Lower leg skin (tissue), 4 donors: ENCODE results near the gene CD9. TPM values are rescaled to one million over a fixed set of nuclear protein-coding genes. Genes with fewer than 3 reads are reported as not detected.
A peak's percentile ranks its signal among the peaks of the same experiment; 100 is the strongest.
"Not testable (repeated sequence)": the region's sequence is repeated elsewhere in the genome, so short reads cannot be mapped to it uniquely, and the experiment has no call there.

Experiments used
- DNase-seq, 2 donors: peaks; one replicate each; pipeline ENCODE4 v3.0.0-alpha.2; 2019; ENCODE audit warnings: low spot score in 2 of 2
- H3K4me3 ChIP-seq: fragments of 200-600 bp; sonication (generic); 2 replicates; pipeline ENCODE4 v1.5.1; 2017; ENCODE audit warnings: mild to moderate bottlenecking, low read depth; ENCODE audit not compliant: poor library complexity, severe bottlenecking
- CTCF ChIP-seq, 3 donors: fragments of 450-650 bp; IDR thresholded peaks; one replicate each; pipeline ENCODE4 v1.5.1; 2016; ENCODE audit warnings: antibody characterized with exemption in 3 of 3, mild to moderate bottlenecking in 3 of 3, moderate library complexity in 2 of 3
- POLR2A ChIP-seq, 2 donors: fragments of 450-650 bp; IDR thresholded peaks; one replicate each; pipeline ENCODE4 v1.6.1; 2016 to 2017; ENCODE audit warnings: antibody characterized with exemption in 2 of 2, mild to moderate bottlenecking in 1 of 2, moderate library complexity in 1 of 2
- WGBS, 2 donors: methylation state at CpG; one replicate each; pipeline ENCODE4 v1.1.5; 2018; 5-methylcytosine and 5-hydroxymethylcytosine counted together
- intact Hi-C: fragments of 100-400 bp; cut with DNase I; formaldehyde crosslinking; loops from one replicate; pipeline ENCODE4 v1.15.0; 2023; ENCODE audit warnings: low total_unique reads
- total RNA-seq, 4 donors: library from RNA; depleted of rRNA; stranded (reverse); fragments of >200 nt; gene quantifications; one replicate each; pipeline ENCODE4 v1.1.0, GENCODE V29; 2016

The CD9 gene
- total RNA-seq = 100 to 1,000 TPM; 378 to 494 (median 412) TPM

- H3K4me3 ChIP-seq = peak within 1 kb of the TSS; percentile 76
- 0 to 1% methylated on average over 16 to 58 of the region's 81 CpGs for WGBS, 2 donors
- TF ChIP-seq POLR2A (IDR thresholded peaks at IDR 0.05) (no peak), CTCF (IDR thresholded peaks at IDR 0.05) (no peak)
- intact Hi-C loops = no loop called here
- peak in 1 of 2 donors; percentile 96 for DNase-seq
These were observed at the start of gene CD9 for GRCh38 chr12:6200256-6201212. CD9 (plus strand) TSS chr12:6200400; CDS start chr12:6200500, 100 bp downstream.

- intact Hi-C loops = no loop called here
- 60 to 68% methylated on average over 15 of the region's 15 CpGs for WGBS, 2 donors
- peak; percentile 26 to 91 for DNase-seq
These were observed 45.3 kb upstream of the CD9 start for GRCh38 chr12:6154730-6155459.

GRCh38 chr12:6157482-6157881, 42.7 kb upstream of the CD9 start:
- H3K4me3 ChIP-seq = no peak overlapping the region
- WGBS, 2 donors = 84 to 85% methylated on average over 4 of the region's 4 CpGs
- intact Hi-C loops = no loop called here
- TF ChIP-seq POLR2A (IDR thresholded peaks at IDR 0.05) (no peak), CTCF (IDR thresholded peaks at IDR 0.05) (no peak)
- peak in 1 of 2 donors; percentile 10 for DNase-seq

More at GRCh38 chr12:6154730-6155459, 45.3 kb upstream of the CD9 start:
- no peak overlapping the region for H3K4me3 ChIP-seq
- TF ChIP-seq POLR2A (IDR thresholded peaks at IDR 0.05) (no peak), CTCF (IDR thresholded peaks at IDR 0.05) (no peak)

- H3K4me3 ChIP-seq = no peak overlapping the region
- DNase-seq = peak in 1 of 2 donors; percentile 37
- TF ChIP-seq CTCF (IDR thresholded peaks at IDR 0.05) = no peak
- WGBS, 2 donors = 65 to 67% methylated on average over 4 of the region's 4 CpGs
- intact Hi-C loops = no loop called here
These were observed 41.9 kb upstream of the CD9 start for GRCh38 chr12:6158255-6158654.

- no peak for TF ChIP-seq CTCF (IDR thresholded peaks at IDR 0.05)
- no peak for TF ChIP-seq POLR2A (IDR thresholded peaks at IDR 0.05)
- intact Hi-C loops = no loop called here
- 94 to 96% methylated on average over 11 of the region's 11 CpGs for WGBS, 2 donors
These were observed 41.5 kb upstream of the CD9 start for GRCh38 chr12:6158749-6159148.

GRCh38 chr12:6159166-6160011, 40.8 kb upstream of the CD9 start:
- intact Hi-C loops, H3K4me3 ChIP-seq: not testable (repeated sequence)
- WGBS, 2 donors = 83 to 96% methylated on average over 28 to 47 of the region's 50 CpGs
- DNase-seq = peak in 1 of 2 donors; percentile 78

More at GRCh38 chr12:6158749-6159148, 41.5 kb upstream of the CD9 start:
- no peak overlapping the region for H3K4me3 ChIP-seq
- peak in 1 of 2 donors; percentile 29 for DNase-seq

GRCh38 chr12:6160049-6160649, 40.1 kb upstream of the CD9 start:
- H3K4me3 ChIP-seq, intact Hi-C loops: not testable (repeated sequence)
- WGBS, 2 donors = 88 to 96% methylated on average over 19 of the region's 19 CpGs
- peak in 1 of 2 donors; percentile 74 for DNase-seq
